PFSK-1 (cell line): ENCODE results near the gene QPCT.

Experiments used
- POLR2AphosphoS5 ChIP-seq: IDR thresholded peaks from 2 replicates; pipeline ENCODE4 v1.6.1; 2012; ENCODE audit warnings: low read depth, mild to moderate bottlenecking, control low read depth, low read length, moderate library complexity
- TAF1 ChIP-seq: IDR thresholded peaks from 2 replicates; pipeline ENCODE4 v1.6.1; 2012; ENCODE audit warnings: low read length, control low read depth, borderline replicate concordance; ENCODE audit not compliant: insufficient read depth

- TF ChIP-seq POLR2AphosphoS5 = no peak
- no peak for TF ChIP-seq TAF1
These were observed 43.6 kb downstream of the QPCT start for GRCh38 chr2:37388074-37388473.
